Nucleus accumbens (tissue), 56 donors: ENCODE results near the gene TEKT1.
"Not testable (repeated sequence)": the region's sequence is repeated elsewhere in the genome, so short reads cannot be mapped to it uniquely, and the experiment has no call there.

Experiments used
- DNase-seq, 56 donors: peaks; one replicate each; lab custom pipeline; 2025; lab: John Stamatoyannopoulos, UW

The TEKT1 gene

GRCh38 chr17:6831661-6832263 is at the start of gene TEKT1:
TEKT1 (minus strand) TSS chr17:6831729; CDS start chr17:6830376, 1,353 bp downstream.
- peak in 53 of 56 donors; percentile 2 to 89 (median 42) for DNase-seq

- not testable (repeated sequence) for DNase-seq
These were observed 47.9 kb upstream of the TEKT1 start for GRCh38 chr17:6879221-6879975.

- DNase-seq = not testable (repeated sequence)
These were observed 43.7 kb upstream of the TEKT1 start for GRCh38 chr17:6875276-6875675.

GRCh38 chr17:6872936-6873335 is 41.4 kb upstream of the TEKT1 start:
- no peak for DNase-seq

- no peak for DNase-seq
These were observed 39.3 kb upstream of the TEKT1 start for GRCh38 chr17:6870841-6871240.

GRCh38 chr17:6868582-6868981 is 37.1 kb upstream of the TEKT1 start:
- no peak for DNase-seq

GRCh38 chr17:6867849-6868248 is 36.3 kb upstream of the TEKT1 start:
- DNase-seq = no peak

- DNase-seq = peak in 6 of 56 donors; percentile 4 to 18 (median 10)
These were observed 31.3 kb upstream of the TEKT1 start for GRCh38 chr17:6862825-6863224.

GRCh38 chr17:6862122-6862521 is 30.6 kb upstream of the TEKT1 start:
- DNase-seq = no peak

GRCh38 chr17:6857904-6858303 is 26.4 kb upstream of the TEKT1 start:
- no peak for DNase-seq

GRCh38 chr17:6857336-6857735 is 25.8 kb upstream of the TEKT1 start:
- DNase-seq = no peak

- DNase-seq = no peak
These were observed 24.5 kb upstream of the TEKT1 start for GRCh38 chr17:6856051-6856450.

- peak in 15 of 56 donors; percentile 3 to 40 (median 10) for DNase-seq
These were observed 22.4 kb upstream of the TEKT1 start for GRCh38 chr17:6853764-6854442.

- not testable (repeated sequence) for DNase-seq
These were observed 17.1 kb upstream of the TEKT1 start for GRCh38 chr17:6848545-6849179.

- not testable (repeated sequence) for DNase-seq
These were observed 14.6 kb upstream of the TEKT1 start for GRCh38 chr17:6846138-6846537.

- not testable (repeated sequence) for DNase-seq
These were observed 12.9 kb upstream of the TEKT1 start for GRCh38 chr17:6844406-6844805.

- DNase-seq = no peak
These were observed 11.8 kb upstream of the TEKT1 start for GRCh38 chr17:6843241-6843880.

- not testable (repeated sequence) for DNase-seq
These were observed 10.2 kb upstream of the TEKT1 start for GRCh38 chr17:6841769-6842168.

- no peak for DNase-seq
These were observed 1.0 kb downstream of the TEKT1 start for GRCh38 chr17:6830383-6830986.

- DNase-seq = no peak
These were observed 8.5 kb downstream of the TEKT1 start for GRCh38 chr17:6823011-6823442.
